GM10847 (cell line): ENCODE measurements around the gene CDH13.

ENCODE experiments used
- POLR2A ChIP-seq: IDR thresholded peaks from 2 replicates; pipeline ENCODE4 v1.6.1; 2011; ENCODE audit not compliant: insufficient read length; ENCODE audit errors: extremely low read depth

CDH13 gene

GRCh38 chr16:82899731-82900450 lies 273.1 kb downstream of the CDH13 start:
- no peak for TF ChIP-seq POLR2A

DNA sequence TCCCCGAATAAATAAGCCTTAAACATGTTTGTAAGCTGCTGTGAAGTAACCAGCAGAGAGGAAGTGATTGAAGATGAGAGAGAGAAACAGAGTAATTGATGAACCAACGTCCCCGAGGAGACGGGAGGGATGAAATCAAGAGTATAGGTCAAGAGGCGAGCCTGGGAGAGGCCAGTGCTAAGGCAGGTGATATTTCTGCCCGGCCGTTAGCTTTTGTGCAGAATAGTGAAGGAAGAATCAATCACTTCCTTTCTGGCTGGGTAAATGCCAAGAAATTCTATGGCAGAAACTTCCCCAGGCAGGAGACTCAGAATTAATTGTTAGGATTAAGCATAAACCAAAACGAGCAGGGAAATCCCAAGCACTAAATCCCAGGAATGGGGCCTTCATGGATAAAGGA lies 273.8 kb downstream of the CDH13 start:
- no peak for TF ChIP-seq POLR2A

- no peak for TF ChIP-seq POLR2A
These were observed 285.2 kb downstream of the CDH13 start for GRCh38 chr16:82911925-82912324.

DNA sequence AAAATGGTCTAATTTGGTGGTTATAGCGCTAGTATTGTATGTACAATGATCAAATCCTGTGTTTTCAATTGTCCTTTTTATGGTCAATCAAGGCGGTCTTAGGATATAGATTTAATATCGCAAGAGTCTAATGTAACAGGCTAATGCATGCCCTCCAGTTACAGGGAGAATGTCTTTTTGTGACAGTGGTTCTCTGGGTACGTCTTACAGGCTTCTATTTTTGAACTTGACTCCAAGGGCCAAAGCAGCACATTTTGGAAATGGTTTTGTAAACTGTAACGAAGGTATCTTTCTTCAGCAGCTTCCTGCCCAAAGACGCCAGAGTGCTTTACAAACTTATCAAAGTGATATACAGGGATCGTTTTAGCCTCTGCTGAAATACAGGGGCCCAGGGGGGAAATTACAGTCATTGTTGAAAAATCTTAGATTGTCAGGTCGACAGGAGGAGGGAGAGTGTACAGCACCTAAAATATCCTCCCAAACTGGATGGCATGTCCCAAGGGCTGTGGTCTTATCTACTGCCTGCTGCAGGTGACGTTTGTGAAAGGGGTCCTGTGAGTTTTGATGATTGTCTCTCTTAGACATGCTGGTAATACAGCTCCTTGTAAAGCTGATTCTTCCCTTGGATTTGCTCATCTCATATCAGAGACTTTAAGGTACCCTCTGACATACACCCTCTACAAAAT lies 288.5 kb downstream of the CDH13 start:
- no peak for TF ChIP-seq POLR2A

DNA sequence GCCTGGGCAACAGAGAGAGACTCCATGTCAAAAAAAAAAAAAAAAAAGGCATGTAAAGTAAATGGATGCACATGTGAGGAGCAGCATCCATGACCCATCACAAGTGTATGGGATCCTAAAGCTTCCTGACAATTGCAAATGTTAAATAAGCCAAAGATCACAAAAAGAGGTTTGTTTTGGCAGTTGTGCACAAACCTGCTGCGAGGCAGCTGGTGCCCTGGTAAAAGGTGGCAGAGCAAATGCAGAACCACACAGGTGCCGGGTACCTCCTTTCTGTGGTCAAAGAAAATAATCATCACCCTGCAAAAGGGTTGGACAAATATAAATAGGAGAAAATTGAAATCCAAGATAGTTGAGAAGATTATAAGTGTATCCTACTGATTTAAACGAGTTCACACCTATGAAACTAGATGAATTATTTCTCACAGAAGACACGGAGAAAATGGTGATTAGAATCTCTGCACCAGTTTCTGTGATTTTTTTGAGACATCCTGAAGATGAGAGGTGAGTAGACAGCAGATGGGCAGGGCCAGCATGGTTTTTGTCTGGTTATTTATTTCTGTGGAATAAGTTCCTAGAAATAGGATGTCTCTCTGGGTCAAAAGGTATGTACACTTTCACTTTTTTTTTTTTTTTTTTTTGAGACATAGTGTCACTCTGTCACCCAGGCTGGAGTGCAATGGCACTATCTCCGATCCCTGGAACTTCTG lies 291.3 kb downstream of the CDH13 start:
- TF ChIP-seq POLR2A = no peak

- no peak for TF ChIP-seq POLR2A
These were observed 297.5 kb downstream of the CDH13 start for GRCh38 chr16:82924075-82924854.

- no peak for TF ChIP-seq POLR2A
These were observed 299.7 kb downstream of the CDH13 start for GRCh38 chr16:82926500-82926899.

DNA sequence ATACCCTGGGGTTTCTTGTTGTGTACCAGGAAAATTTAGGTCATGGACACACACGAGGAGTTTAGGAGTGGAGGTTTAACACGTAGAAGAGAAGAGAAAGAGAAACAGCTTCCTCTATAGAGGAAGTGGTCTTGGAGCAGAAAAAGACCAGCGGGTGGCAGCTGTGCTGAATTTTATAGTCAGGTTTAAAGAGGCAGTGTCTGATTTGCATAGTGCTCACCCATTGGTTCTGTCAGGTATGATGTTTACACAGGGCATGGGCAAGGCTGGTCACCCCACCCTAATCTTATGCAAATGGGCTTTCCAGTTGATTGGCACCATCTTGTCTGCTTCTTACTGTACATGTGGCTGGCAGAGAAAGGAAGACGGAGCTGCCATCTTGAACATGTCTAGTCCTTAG lies 309.0 kb downstream of the CDH13 start:
- TF ChIP-seq POLR2A = no peak

DNA sequence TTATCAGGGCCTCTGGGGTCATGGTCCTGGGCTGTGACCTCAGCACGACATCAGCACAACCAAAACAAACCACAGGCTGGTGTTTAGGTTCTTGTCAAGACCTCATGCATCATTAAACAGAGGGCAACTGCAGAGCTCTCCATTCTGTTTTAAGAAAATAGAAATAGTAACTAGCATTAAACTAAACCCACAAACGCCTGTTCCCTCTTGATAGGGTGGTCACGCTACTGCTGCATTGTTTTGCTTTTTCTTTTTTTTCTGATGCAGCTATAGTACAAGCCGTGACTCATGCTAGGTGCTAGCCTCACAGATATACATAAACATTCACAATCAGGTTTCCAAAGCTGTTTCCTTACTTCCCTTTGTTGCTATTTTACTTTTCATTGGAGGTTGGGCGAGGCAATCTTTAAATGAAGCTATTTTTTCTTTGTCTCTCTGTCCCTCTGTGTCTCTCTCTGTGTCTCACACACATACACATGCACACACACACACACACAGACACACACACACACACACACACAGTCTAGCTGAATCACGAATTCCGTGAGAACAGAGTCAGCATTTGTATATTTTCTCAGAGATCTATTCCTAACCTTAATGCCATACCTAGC lies 310.3 kb downstream of the CDH13 start:
- no peak for TF ChIP-seq POLR2A

GRCh38 chr16:82937926-82938520 lies 311.3 kb downstream of the CDH13 start:
- no peak for TF ChIP-seq POLR2A

DNA sequence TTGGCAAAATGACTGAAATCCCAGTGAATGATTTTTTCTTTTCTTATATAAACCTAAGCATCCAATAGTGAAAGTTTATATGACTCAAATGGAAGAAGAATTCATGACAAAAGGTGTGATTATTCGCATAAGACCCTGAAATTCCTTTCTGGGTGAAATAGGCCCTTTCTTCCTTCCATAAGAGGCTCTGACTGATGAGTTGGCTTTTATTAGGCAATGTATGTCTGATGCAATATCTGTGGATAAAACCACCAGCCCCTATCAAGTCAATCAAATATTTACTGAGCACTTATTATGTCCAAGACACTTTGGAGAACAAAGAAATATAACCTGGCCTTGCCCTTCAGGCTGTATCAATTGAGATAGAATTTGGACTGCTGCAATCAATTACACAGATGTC lies 316.6 kb downstream of the CDH13 start:
- TF ChIP-seq POLR2A = no peak

GRCh38 chr16:82945420-82946101 lies 318.8 kb downstream of the CDH13 start:
- no peak for TF ChIP-seq POLR2A

- no peak for TF ChIP-seq POLR2A
These were observed 320.9 kb downstream of the CDH13 start for GRCh38 chr16:82947698-82948097.

DNA sequence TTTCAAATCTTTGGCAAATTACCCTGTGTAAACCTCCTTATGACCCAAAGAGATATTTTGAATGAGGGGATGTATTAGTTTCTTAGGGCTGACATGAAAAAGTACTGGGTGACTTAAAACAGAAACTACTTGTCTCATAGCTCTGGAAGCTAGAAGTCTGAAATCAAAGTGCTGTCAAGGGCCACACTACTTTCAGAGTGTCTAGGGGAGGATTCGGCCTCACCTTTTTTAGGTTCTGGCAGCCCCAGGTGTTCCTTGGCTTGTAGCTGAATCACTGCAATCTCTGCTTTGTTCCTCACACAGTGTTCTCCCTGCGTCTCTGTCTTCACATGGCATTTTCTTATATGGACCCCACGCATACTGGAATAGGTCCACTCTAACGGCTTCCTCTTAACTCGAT lies 322.2 kb downstream of the CDH13 start:
- TF ChIP-seq POLR2A = no peak

- TF ChIP-seq POLR2A = no peak
These were observed 326.7 kb downstream of the CDH13 start for GRCh38 chr16:82953517-82953916.
